IPS-18c (cell line): ENCODE results near the gene IMMT.
"Not testable (repeated sequence)": the region's sequence is repeated elsewhere in the genome, so short reads cannot be mapped to it uniquely, and the experiment has no call there.

Experiments
- H3K4me3 ChIP-seq: 2 replicates; pipeline ENCODE4 v1.7.0; 2013; ENCODE audit warnings: low read depth, mild to moderate bottlenecking, low read length, moderate library complexity; ENCODE audit not compliant: insufficient read depth
- H3K9me3 ChIP-seq: one replicate; pipeline ENCODE4 v1.6.1; 2013; ENCODE audit warnings: mild to moderate bottlenecking, low read length, moderate library complexity; ENCODE audit not compliant: control insufficient read depth, insufficient read depth

Gene IMMT

GRCh38 chr2:86213056-86213455 is 17.8 kb upstream of the IMMT start:
- H3K4me3 ChIP-seq = no peak overlapping the region
- H3K9me3 ChIP-seq = no peaks in the 10 kb centered on the region

DNA sequence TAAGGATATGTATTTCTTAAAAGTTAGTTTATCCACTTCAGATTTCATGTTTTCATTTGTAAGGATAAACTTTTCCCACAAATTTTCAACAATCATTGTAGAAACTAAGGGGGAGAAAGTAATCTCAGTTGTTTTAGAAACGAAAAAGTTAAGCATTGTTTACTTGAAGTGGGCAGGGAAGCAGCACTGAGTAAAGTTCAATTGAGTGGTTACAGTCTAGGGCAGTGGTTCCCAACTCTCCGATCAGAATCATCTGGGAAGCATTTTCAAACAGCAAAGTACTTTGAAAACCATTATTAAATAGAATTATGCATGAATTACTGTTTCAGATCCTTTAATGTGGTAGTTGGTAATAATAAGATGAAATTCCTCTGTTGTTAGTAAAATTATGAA is 16.5 kb upstream of the IMMT start:
- no peak overlapping the region for H3K4me3 ChIP-seq
- H3K9me3 ChIP-seq = no peaks in the 10 kb centered on the region

DNA sequence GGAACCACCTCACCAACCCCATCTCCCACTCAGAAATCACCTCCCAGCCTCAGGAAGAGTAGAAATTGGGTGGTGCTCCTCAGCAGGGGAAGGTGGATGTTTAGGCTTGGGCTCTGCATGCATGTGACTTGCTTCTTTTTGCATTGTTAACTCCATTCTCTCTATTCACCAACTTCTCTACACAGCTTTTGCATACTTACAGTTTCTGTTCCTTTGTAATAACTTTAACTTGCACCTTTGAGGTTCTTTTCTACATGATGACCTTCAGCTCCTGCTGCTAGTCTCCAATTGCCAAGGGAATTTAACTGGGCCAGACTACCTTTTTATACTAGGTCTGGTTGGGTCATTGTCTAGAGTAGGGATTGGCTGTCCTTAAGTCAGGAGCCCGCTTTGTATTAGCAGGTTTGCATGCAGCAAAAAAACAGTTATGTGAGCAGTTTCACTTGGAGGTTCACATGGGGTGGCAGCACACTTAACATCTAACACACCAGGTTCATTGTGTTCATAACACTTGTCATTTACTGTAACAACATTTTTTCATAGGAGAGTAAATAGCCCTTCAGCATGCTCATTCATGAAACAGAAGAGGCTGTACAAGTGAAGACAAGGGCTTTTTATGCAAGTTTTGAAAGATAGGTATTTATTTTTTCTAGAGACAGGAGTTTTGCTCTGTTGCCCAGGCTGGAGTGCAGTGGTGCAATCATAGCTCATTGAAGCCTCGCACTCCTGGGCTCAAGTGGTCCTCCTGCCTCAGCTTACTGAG is 16.0 kb upstream of the IMMT start:
- H3K4me3 ChIP-seq = no peak overlapping the region
- no peaks in the 10 kb centered on the region for H3K9me3 ChIP-seq

- Histone ChIP-seq H3K4me3 (no peak overlapping the region), H3K9me3 (no peaks in the 10 kb centered on the region)
Measured at GRCh38 chr2:86204458-86204857, 9.2 kb upstream of the IMMT start.

GRCh38 chr2:86203614-86204013 is 8.4 kb upstream of the IMMT start:
- Histone ChIP-seq H3K9me3 (no peaks in the 10 kb centered on the region), H3K4me3 (no peak overlapping the region)

GRCh38 chr2:86202702-86203101 is 7.4 kb upstream of the IMMT start:
- H3K9me3 ChIP-seq = no peaks in the 10 kb centered on the region
- H3K4me3 ChIP-seq = no peak overlapping the region

GRCh38 chr2:86202336-86202692 is 7.1 kb upstream of the IMMT start:
- H3K4me3 ChIP-seq = no peak overlapping the region
- H3K9me3 ChIP-seq = no peaks in the 10 kb centered on the region

- H3K4me3 ChIP-seq = no peak overlapping the region
Measured at GRCh38 chr2:86201671-86202335, 6.5 kb upstream of the IMMT start.

GRCh38 chr2:86200564-86200963 is 5.3 kb upstream of the IMMT start:
- not testable (repeated sequence) for H3K4me3 ChIP-seq, H3K9me3 ChIP-seq

More at GRCh38 chr2:86201671-86202335, 6.5 kb upstream of the IMMT start:
- no peaks in the 10 kb centered on the region for H3K9me3 ChIP-seq

DNA sequence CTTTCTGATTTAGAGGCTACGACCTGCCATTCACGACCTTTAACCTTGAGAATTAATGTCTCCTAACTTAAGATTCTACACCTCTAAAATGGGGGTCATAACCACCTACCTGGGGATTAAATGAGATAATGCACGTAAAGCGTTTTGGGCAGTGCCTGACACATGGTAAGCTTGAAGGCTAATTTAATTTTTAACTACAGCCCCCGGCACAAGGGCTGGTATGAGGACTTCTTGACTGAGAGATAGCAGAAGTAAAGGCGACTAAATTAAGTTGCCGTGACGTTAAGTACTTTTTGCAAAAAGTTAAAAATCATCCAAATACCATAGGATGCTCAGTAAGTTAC is 4.5 kb upstream of the IMMT start:
- peak overlapping the region; percentile 92 for H3K4me3 ChIP-seq
- no peaks in the 10 kb centered on the region for H3K9me3 ChIP-seq

DNA sequence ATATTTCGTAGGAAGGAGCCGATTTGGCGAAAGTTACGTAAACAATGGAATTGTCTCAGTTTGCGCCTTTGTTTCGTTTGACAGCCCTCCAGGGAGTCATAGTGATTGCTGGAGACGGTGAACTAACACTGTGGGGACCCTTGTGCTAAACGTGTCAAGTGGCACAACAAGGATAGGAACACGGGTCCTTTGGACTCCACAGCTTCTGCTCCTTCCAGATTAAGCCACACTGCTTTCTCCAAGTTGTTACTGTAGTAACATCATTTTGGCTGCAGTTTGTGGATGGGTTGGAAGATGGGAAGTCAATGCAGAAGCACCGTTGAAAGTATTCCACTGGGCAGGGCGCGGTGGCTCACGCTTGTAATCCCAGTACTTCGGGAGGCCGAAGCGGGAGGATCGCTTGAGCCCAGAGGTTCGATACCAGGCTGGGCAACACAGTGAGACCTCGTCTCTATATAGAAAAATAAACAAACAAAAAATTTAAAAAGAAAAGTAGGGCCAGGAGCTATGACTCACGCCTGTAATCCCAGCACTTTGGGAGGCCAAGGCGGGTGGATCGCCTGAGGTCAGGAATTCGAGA is 636 bp upstream of the IMMT start:
- no peaks in the 10 kb centered on the region for H3K9me3 ChIP-seq

GRCh38 chr2:86194751-86195054 is 559 bp downstream of the IMMT start:
- Histone ChIP-seq H3K9me3 (no peaks in the 10 kb centered on the region), H3K4me3 (peak overlapping the region; percentile 92)

More for the DNA sequence above, 636 bp upstream of the IMMT start:
- H3K4me3 ChIP-seq = peak overlapping the region; percentile 92

DNA sequence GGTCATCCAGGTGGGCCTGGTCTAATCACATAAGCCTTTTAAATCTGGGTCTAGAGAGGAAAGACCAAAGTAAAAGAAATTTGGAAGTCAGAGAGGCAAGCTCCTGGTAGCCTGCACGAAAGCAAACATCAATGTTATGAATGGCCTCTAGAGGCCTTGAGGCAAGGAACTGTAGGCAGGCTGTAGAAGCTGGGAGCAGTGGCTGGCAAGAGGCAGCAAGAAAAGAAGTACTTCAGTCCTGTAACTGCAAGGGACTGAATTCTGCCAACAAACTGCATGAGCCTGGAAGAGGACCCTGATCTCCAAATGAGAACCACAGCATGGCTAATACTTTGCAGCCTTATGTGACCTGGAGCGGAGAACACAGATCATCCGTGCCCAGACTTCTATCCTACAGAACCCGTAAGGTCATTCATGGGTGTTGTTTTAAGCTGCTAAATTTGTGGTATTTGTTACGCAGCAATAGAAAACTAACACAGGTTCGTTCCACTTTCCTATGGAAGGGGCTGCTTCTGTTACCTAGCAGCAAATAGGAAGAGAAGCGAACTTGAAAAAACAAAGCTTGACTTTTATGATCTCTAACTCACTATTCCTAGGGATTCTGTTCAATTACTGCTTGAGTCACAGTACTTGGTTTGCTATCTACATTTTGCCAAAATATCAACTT is 1.2 kb downstream of the IMMT start:
- H3K4me3 ChIP-seq = peak overlapping the region; percentile 92; the same call in 1 of the 2 replicates
- H3K9me3 ChIP-seq = no peaks in the 10 kb centered on the region

GRCh38 chr2:86189782-86190416 is 5.4 kb downstream of the IMMT start:
- Histone ChIP-seq H3K9me3 (no peaks in the 10 kb centered on the region), H3K4me3 (no peak overlapping the region)

GRCh38 chr2:86186431-86186830 is 8.8 kb downstream of the IMMT start:
- Histone ChIP-seq H3K4me3 (no peak overlapping the region), H3K9me3 (no peaks in the 10 kb centered on the region)

DNA sequence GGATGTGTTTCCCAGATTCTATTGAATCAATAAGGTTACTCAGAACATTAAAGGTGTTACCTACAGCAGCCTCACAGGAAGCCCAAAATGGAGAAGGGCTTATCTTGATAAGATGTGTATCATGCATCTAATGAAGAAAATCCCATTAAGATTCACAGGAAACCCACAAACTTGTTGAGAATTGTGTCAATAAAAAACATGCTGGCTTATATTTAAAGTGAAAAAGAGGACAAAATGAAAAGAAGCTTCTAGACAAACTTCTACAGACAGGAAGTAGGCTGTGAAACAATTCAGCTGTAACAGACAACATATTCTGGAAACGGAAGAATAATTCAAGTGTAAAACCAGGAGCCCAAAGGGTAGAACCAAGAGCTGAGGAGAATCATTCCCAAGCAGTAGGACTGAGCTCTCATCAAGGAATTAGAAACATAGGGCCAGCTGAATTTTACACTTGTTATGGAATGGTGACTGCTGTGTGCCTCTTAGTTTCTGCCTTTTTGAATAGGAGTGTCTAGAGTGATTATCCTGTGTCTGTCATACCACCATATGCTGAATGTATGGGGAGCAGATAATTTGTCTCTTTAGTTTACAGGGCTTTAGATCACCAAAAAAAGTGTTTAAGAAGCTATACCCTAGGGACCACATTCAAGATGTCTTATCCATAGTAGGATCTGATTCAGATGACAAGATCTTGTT is 9.6 kb downstream of the IMMT start:
- Histone ChIP-seq H3K9me3 (no peaks in the 10 kb centered on the region), H3K4me3 (no peak overlapping the region)

GRCh38 chr2:86176597-86176996 is 18.7 kb downstream of the IMMT start:
- no peaks in the 10 kb centered on the region for H3K9me3 ChIP-seq
- H3K4me3 ChIP-seq = no peak overlapping the region
